ENCODE data around the gene CDH10.

GRCh38 chr5:24602188-24602587, 42.6 kb downstream of the CDH10 start:
- TF ChIP-seq SNAI2 (CRISPR knock-in tag; IDR thresholded peaks at IDR 0.05) (no peak), ARNTL (CRISPR knock-in tag; IDR thresholded peaks at IDR 0.05; ENCODE audit: borderline replicate concordance, low read depth) (no peak), PPARA (CRISPR knock-in tag; IDR thresholded peaks at IDR 0.05; ENCODE audit: borderline replicate concordance) (no peak), ZFP3 (CRISPR knock-in tag; IDR thresholded peaks at IDR 0.05) (no peak), ZNF8 (CRISPR knock-in tag; IDR thresholded peaks at IDR 0.05) (no peak), CSRNP3 (CRISPR knock-in tag; IDR thresholded peaks at IDR 0.05) (no peak), PATZ1 (CRISPR knock-in tag; IDR thresholded peaks at IDR 0.05; ENCODE audit: borderline replicate concordance) (no peak), POU6F1 (CRISPR knock-in tag; IDR thresholded peaks at IDR 0.05; ENCODE audit: borderline replicate concordance, low read depth) (no peak), CREB5 (CRISPR knock-in tag; IDR thresholded peaks at IDR 0.05; ENCODE audit: low read depth) (no peak), TOX (CRISPR knock-in tag; IDR thresholded peaks at IDR 0.05; ENCODE audit: borderline replicate concordance) (no peak), OSR1 (CRISPR knock-in tag; IDR thresholded peaks at IDR 0.05) (no peak), GLIS3 (CRISPR knock-in tag; IDR thresholded peaks at IDR 0.05) (no peak), BACH2 (CRISPR knock-in tag; IDR thresholded peaks at IDR 0.05; ENCODE audit: borderline replicate concordance) (no peak)
